Natural killer cell (primary cell): ENCODE data around the gene DTX2. TPM values are rescaled to one million over a fixed set of nuclear protein-coding genes. Genes with fewer than 3 reads are reported as not detected.

Experiments
- ATAC-seq, 3 donors: fragments of 150-1000 bp in 2 of 3; fragments of 200-7000 bp in 1 of 3; cut with Tn5 transposase; 1 replicate in 1 of 3; 2 replicates in 2 of 3; pipeline ENCODE4 v1.10.0; 2021; ENCODE audit warnings: mild to moderate bottlenecking in 2 of 3, moderate library complexity in 2 of 3
- DNase-seq, 2 donors: peaks; one replicate each; pipeline versions ENCODE4 v3.0.0 to v3.0.0-alpha.2; 2013 to 2021; ENCODE audit warnings: mixed read lengths in 1 of 2
- H3K27ac ChIP-seq: one replicate; pipeline ENCODE4 v1.5.1; 2013; ENCODE audit warnings: mild to moderate bottlenecking, low read length
- H3K27me3 ChIP-seq: one replicate; pipeline ENCODE4 v1.6.1; 2013; ENCODE audit warnings: low read length; ENCODE audit not compliant: control insufficient read depth, insufficient read depth
- H3K36me3 ChIP-seq: one replicate; pipeline ENCODE4 v1.6.1; 2013; ENCODE audit warnings: low read length; ENCODE audit not compliant: control insufficient read depth, insufficient read depth
- H3K4me1 ChIP-seq: one replicate; pipeline ENCODE4 v1.6.1; 2013; ENCODE audit warnings: low read length; ENCODE audit not compliant: control insufficient read depth, insufficient read depth
- H3K4me3 ChIP-seq: one replicate; pipeline ENCODE4 v1.5.1; 2013; ENCODE audit warnings: low read length
- H3K9me3 ChIP-seq: one replicate; pipeline ENCODE4 v1.6.1; 2013; ENCODE audit warnings: low read length; ENCODE audit not compliant: control insufficient read depth, insufficient read depth
- H3K27ac Mint-ChIP-seq, 2 donors: one replicate each; pipeline ENCODE4 v1.8.0; 2022; ENCODE audit warnings: mild to moderate bottlenecking in 2 of 2, mixed read lengths in 2 of 2, moderate library complexity in 1 of 2
- H3K27me3 Mint-ChIP-seq, 2 donors: one replicate each; pipeline ENCODE4 v1.8.0; 2022; ENCODE audit warnings: low read depth in 2 of 2, mixed read lengths in 2 of 2
- H3K36me3 Mint-ChIP-seq: one replicate; pipeline ENCODE4 v1.8.0; 2022; ENCODE audit warnings: mixed read lengths
- H3K4me1 Mint-ChIP-seq, 2 donors: one replicate each; pipeline ENCODE4 v1.8.0; 2022; ENCODE audit warnings: mixed read lengths in 2 of 2
- H3K4me3 Mint-ChIP-seq: one replicate; pipeline ENCODE4 v1.8.0; 2022; ENCODE audit warnings: mild to moderate bottlenecking, moderate library complexity, mixed read lengths
- H3K9me3 Mint-ChIP-seq, 2 donors: one replicate each; pipeline ENCODE4 v1.8.0; 2022; ENCODE audit warnings: mixed read lengths in 2 of 2
- CTCF ChIP-seq: fragments of 200-600 bp; IDR thresholded peaks from one replicate; pipeline ENCODE4 v1.8.0; 2022; ENCODE audit warnings: antibody characterized with exemption
- WGBS: methylation state at CpG from one replicate; pipeline ENCODE4 v1.1.7; 2013; ENCODE audit warnings: missing lambda C conversion rate; ENCODE audit not compliant: insufficient coverage; 5-methylcytosine and 5-hydroxymethylcytosine counted together
- intact Hi-C: fragments of 100-400 bp; cut with micrococcal nuclease; formaldehyde crosslinking; loops from one replicate; pipeline ENCODE4 v1.14.2; 2022
- total RNA-seq, 4 donors: library from RNA; stranded (reverse); fragments of 120-200 nt in 1 of 4; gene quantifications; one replicate each; pipeline versions ENCODE4 v1.2.3 to v1.2.4, GENCODE V29; 2013 to 2022

DTX2 gene
- total RNA-seq, 3 donors from 2014 or later (not counting 1 experiment from before 2014, with no cell fraction given), result 32.3 to 48.3 (median 40.5) TPM

GRCh38 chr7:76426246-76426645 lies 35.3 kb upstream of the DTX2 start:
- no peak overlapping the region for H3K27ac Mint-ChIP-seq
- Histone ChIP-seq H3K36me3 (no peaks in the 10 kb centered on the region), H3K4me3 (no peak overlapping the region), H3K9me3 (no peaks in the 10 kb centered on the region), H3K27ac (no peak overlapping the region), H3K4me1 (peaks cover 11% of the 10 kb centered on the region), H3K27me3 (no peaks in the 10 kb centered on the region)
- ATAC-seq, result no peak
- TF ChIP-seq CTCF, result no peak
- peaks cover 0 to 4% of the 10 kb centered on the region in 2 donors for H3K4me1 Mint-ChIP-seq
- no peaks in the 10 kb centered on the region for H3K9me3 Mint-ChIP-seq
- intact Hi-C loops, result no loop called here
- H3K4me3 Mint-ChIP-seq, result no peak overlapping the region
- no peaks in the 10 kb centered on the region for H3K27me3 Mint-ChIP-seq
- DNase-seq, result no peak
- no peaks in the 10 kb centered on the region for H3K36me3 Mint-ChIP-seq
- 95% methylated on average over 4 of the region's 4 CpGs for WGBS

DNA sequence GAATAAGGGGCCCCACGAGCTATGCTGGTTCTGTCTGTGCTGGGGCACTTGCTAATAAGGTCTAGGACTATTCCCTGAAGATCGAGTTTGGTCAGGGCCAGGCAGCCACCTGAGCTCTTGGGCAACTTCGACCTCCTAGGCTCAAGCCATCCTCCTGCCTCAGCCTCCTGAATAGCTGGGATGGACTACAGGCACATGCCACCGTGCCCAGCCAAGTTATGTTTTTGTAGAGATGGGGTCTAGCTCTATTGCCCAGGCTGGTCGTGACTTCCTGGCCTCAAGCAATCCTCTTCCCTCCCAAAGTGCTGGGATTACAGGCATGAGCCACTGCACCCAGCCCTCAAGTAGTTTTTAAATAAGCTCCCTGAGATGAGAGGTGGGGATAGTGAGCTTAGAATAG lies 33.9 kb upstream of the DTX2 start:
- no peaks in the 10 kb centered on the region for H3K36me3 ChIP-seq
- H3K27me3 ChIP-seq, result no peaks in the 10 kb centered on the region
- DNase-seq (no peak), ATAC-seq (no peak)
- TF ChIP-seq CTCF, result no peak
- H3K9me3 ChIP-seq, result no peaks in the 10 kb centered on the region
- Mint-ChIP-seq H3K4me1 (peaks cover 0 to 4% of the 10 kb centered on the region in 2 donors), H3K27ac (no peak overlapping the region), H3K27me3 (no peaks in the 10 kb centered on the region), H3K4me3 (no peak overlapping the region), H3K9me3 (no peaks in the 10 kb centered on the region), H3K36me3 (no peaks in the 10 kb centered on the region)
- H3K4me3 ChIP-seq, result no peak overlapping the region
- intact Hi-C loops, result no loop called here
- H3K4me1 ChIP-seq, result peaks cover 11% of the 10 kb centered on the region
- no peak overlapping the region for H3K27ac ChIP-seq
- 80% methylated on average over 3 of the region's 5 CpGs for WGBS

GRCh38 chr7:76428149-76428823 lies 33.2 kb upstream of the DTX2 start:
- no peaks in the 10 kb centered on the region for H3K27me3 ChIP-seq

More at GRCh38 chr7:76428149-76428823, 33.2 kb upstream of the DTX2 start:
- H3K4me3 Mint-ChIP-seq, result no peak overlapping the region
- no peaks in the 10 kb centered on the region for H3K27me3 Mint-ChIP-seq
- H3K9me3 Mint-ChIP-seq, result no peaks in the 10 kb centered on the region
- no peaks in the 10 kb centered on the region for H3K36me3 Mint-ChIP-seq
- no peak for ATAC-seq
- H3K36me3 ChIP-seq, result no peaks in the 10 kb centered on the region
- no peak for DNase-seq
- H3K27ac Mint-ChIP-seq, result no peak overlapping the region
- peaks cover 11% of the 10 kb centered on the region for H3K4me1 ChIP-seq
- no peak overlapping the region for H3K27ac ChIP-seq
- intact Hi-C loops, result no loop called here
- 96% methylated on average over 12 of the region's 13 CpGs for WGBS
- TF ChIP-seq CTCF, result no peak
- H3K9me3 ChIP-seq, result no peaks in the 10 kb centered on the region
- peaks cover 0 to 4% of the 10 kb centered on the region in 2 donors for H3K4me1 Mint-ChIP-seq
- no peak overlapping the region for H3K4me3 ChIP-seq
